HepG2 (cell line): Measurements from ENCODE around the gene C2CD4A. TPM values are rescaled to one million over a fixed set of nuclear protein-coding genes. Genes with fewer than 3 reads are reported as not detected.

ENCODE experiments used
- ARID2 ChIP-seq: sonication (generic); formaldehyde crosslinking; IDR thresholded peaks from 2 replicates; pipeline ENCODE4 v1.8.1; 2022; ENCODE audit warnings: mild to moderate bottlenecking, missing genetic modification reagents, borderline replicate concordance
- CREBL2 ChIP-seq: sonication (generic); formaldehyde crosslinking; IDR thresholded peaks from 2 replicates; pipeline ENCODE4 v1.8.1; 2023; ENCODE audit warnings: missing genetic modification reagents, mild to moderate bottlenecking, borderline replicate concordance
- GABPB1 ChIP-seq: IDR thresholded peaks from 2 replicates; pipeline ENCODE4 v1.6.1; 2016; ENCODE audit warnings: mild to moderate bottlenecking, missing genetic modification reagents, moderate library complexity, missing compliant biosample characterization
- HMGA1 ChIP-seq: sonication (generic); formaldehyde crosslinking; conservative IDR thresholded peaks from 2 replicates; pipeline ENCODE4 v1.4.0; 2020; ENCODE audit warnings: missing genetic modification reagents
- JARID2 ChIP-seq: sonication (generic); formaldehyde crosslinking; IDR thresholded peaks from 2 replicates; pipeline ENCODE4 v1.8.1; 2023; ENCODE audit warnings: missing genetic modification reagents, inconsistent platforms; ENCODE audit not compliant: insufficient replicate concordance
- KMT2A ChIP-seq: sonication (generic); formaldehyde crosslinking; IDR thresholded peaks from 2 replicates; pipeline ENCODE4 v1.4.0; 2020; ENCODE audit warnings: missing genetic modification reagents
- KMT2B ChIP-seq: IDR thresholded peaks from 2 replicates; pipeline ENCODE4 v1.6.1; 2016; ENCODE audit warnings: missing genetic modification reagents, missing compliant biosample characterization
- LBX2 ChIP-seq: sonication (generic); formaldehyde crosslinking; IDR thresholded peaks from 2 replicates; pipeline ENCODE4 v1.5.0; 2020; ENCODE audit warnings: missing genetic modification reagents, mild to moderate bottlenecking, borderline replicate concordance
- LRRFIP1 ChIP-seq: sonication (generic); formaldehyde crosslinking; conservative IDR thresholded peaks from 2 replicates; pipeline ENCODE4 v1.4.0; 2020; ENCODE audit warnings: missing genetic modification reagents
- NR2C2 ChIP-seq: sonication (generic); formaldehyde crosslinking; IDR thresholded peaks from 2 replicates; pipeline ENCODE4 v1.4.0; 2020; ENCODE audit warnings: missing genetic modification reagents, mild to moderate bottlenecking, moderate library complexity, borderline replicate concordance
- POGK ChIP-seq: sonication (generic); formaldehyde crosslinking; conservative IDR thresholded peaks from 2 replicates; pipeline ENCODE4 v1.8.0; 2022; ENCODE audit warnings: mild to moderate bottlenecking, moderate library complexity, missing genetic modification reagents
- RBM39 ChIP-seq: fragments of 200-400 bp; formaldehyde crosslinking; IDR thresholded peaks from one replicate; pipeline ENCODE4 v1.6.1; 2018; ENCODE audit warnings: antibody characterized with exemption, mild to moderate bottlenecking, low read depth, low read length; ENCODE audit not compliant: poor library complexity, severe bottlenecking
- SALL2 ChIP-seq: sonication (generic); formaldehyde crosslinking; IDR thresholded peaks from 2 replicates; pipeline ENCODE4 v1.8.1; 2023; ENCODE audit warnings: mild to moderate bottlenecking, missing genetic modification reagents, inconsistent platforms
- SMAD1 ChIP-seq: sonication (generic); formaldehyde crosslinking; IDR thresholded peaks from 2 replicates; pipeline ENCODE4 v1.4.0; 2020; ENCODE audit warnings: missing genetic modification reagents, low read depth, mild to moderate bottlenecking, borderline replicate concordance
- ZBTB1 ChIP-seq: sonication (generic); formaldehyde crosslinking; IDR thresholded peaks from 2 replicates; pipeline ENCODE4 v1.4.0; 2020; ENCODE audit warnings: missing genetic modification reagents, borderline replicate concordance
- ZBTB4 ChIP-seq: sonication (generic); formaldehyde crosslinking; IDR thresholded peaks from 2 replicates; pipeline ENCODE4 v1.4.0; 2020; ENCODE audit warnings: missing genetic modification reagents, mild to moderate bottlenecking, borderline replicate concordance
- ZFYVE20 ChIP-seq: sonication (generic); formaldehyde crosslinking; IDR thresholded peaks from 2 replicates; pipeline ENCODE4 v1.8.0; 2023; ENCODE audit warnings: low read depth, mild to moderate bottlenecking, moderate library complexity, missing genetic modification reagents, borderline replicate concordance
- ZNF337 ChIP-seq: sonication (generic); formaldehyde crosslinking; IDR thresholded peaks from 2 replicates; pipeline ENCODE4 v1.5.1; 2020; ENCODE audit warnings: missing genetic modification reagents, low read depth, mild to moderate bottlenecking, borderline replicate concordance
- ZNF749 ChIP-seq: sonication (generic); formaldehyde crosslinking; IDR thresholded peaks from 2 replicates; pipeline ENCODE4 v1.8.0; 2022; ENCODE audit warnings: mild to moderate bottlenecking, missing genetic modification reagents, moderate library complexity, borderline replicate concordance
- ZNF776 ChIP-seq: sonication (generic); formaldehyde crosslinking; IDR thresholded peaks from 2 replicates; pipeline ENCODE4 v1.4.0; 2020; ENCODE audit warnings: mild to moderate bottlenecking, missing genetic modification reagents
- polyA plus RNA-seq, 8 experiments: library from polyadenylated mRNA; depleted of rRNA in 3 of 8; stranded (reverse) in 7 of 8; unstranded in 1 of 8; fragments of >200 nt; fragmentation: Illumina TruSeq in 4 of 8; extraction: Trizol in 4 of 8; gene quantifications; 2 replicates each; pipeline versions ENCODE4 v1.2.1 to v1.2.3, GENCODE V29; 2011 to 2016; ENCODE audit warnings: low read depth in 4 of 8, missing spikeins in 1 of 8, mixed read lengths in 1 of 8; ENCODE audit not compliant: insufficient read depth in 1 of 8
- total RNA-seq, 5 experiments: library from RNA; depleted of rRNA; stranded (reverse); fragments of >200 nt; fragmentation: Illumina TruSeq; extraction: Trizol; gene quantifications; 2 replicates each; pipeline ENCODE4 v1.2.3, GENCODE V29; 2016; ENCODE audit warnings: low read depth in 1 of 5

Gene C2CD4A
- total and polyA plus RNA-seq, 2 of the 13 experiments (the other 11 are each of a cell fraction or from before 2014, with no cell fraction given) = 0.20 TPM; not detected in 1

- TF ChIP-seq ZFYVE20 = no peak
- TF ChIP-seq ZNF776 (CRISPR knock-in tag) = peak; percentile 34; the same call in 1 of the 2 replicates
- TF ChIP-seq CREBL2 (CRISPR knock-in tag) = no peak
- no peak for TF ChIP-seq SMAD1 (CRISPR knock-in tag)
- no peak for TF ChIP-seq LRRFIP1 (CRISPR knock-in tag)
- TF ChIP-seq SALL2 (CRISPR knock-in tag) = 0 out of 2 replicates have a peak, but pooled peaks have one; percentile 9
- 0 out of 2 replicates have a peak, but pooled peaks have one; percentile 48 for TF ChIP-seq ARID2 (CRISPR knock-in tag)
- no peak for TF ChIP-seq ZNF337
- peak; percentile 33; the same call in 1 of the 2 replicates for TF ChIP-seq KMT2B (CRISPR knock-in tag)
- no peak for TF ChIP-seq ZNF749
- no peak for TF ChIP-seq HMGA1 (CRISPR knock-in tag)
- TF ChIP-seq KMT2A (CRISPR knock-in tag) = peak; percentile 47; the same call in 1 of the 2 replicates
- no peak for TF ChIP-seq LBX2 (CRISPR knock-in tag)
- TF ChIP-seq POGK (CRISPR knock-in tag) = peak; percentile 64; the same call in 1 of the 2 replicates
- TF ChIP-seq ZBTB4 (CRISPR knock-in tag) = no peak
- TF ChIP-seq NR2C2 (CRISPR knock-in tag) = no peak
- no peak for TF ChIP-seq RBM39
- TF ChIP-seq GABPB1 (CRISPR knock-in tag) = peak; percentile 49; the same call in 1 of the 2 replicates
- TF ChIP-seq JARID2 (CRISPR knock-in tag) = no peak
- no peak for TF ChIP-seq ZBTB1
Observed at GRCh38 chr15:62068071-62068809, 1.5 kb downstream of the C2CD4A start (continued).
